Measurements from ENCODE around the gene TBC1D22A.

The TBC1D22A gene

DNA sequence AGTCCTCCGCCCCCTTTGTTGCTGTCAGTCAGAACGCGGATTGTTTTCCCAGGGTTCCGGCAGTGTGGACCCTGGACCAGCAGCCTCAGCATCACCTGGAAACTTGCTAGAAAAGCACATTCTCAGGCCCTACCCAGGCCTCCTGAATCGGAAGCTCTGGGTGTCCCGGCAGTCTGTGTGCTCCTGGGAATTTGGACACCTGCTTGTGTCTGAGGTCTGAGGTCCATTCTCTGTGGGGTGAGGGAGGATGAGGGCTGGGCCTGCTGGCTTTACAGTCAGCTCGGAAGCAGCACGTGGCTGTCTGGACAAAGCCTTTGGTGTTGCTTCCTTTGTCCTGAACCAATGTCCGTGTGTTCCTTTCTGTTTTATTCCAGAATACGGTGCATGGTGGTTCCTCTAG is 299.7 kb downstream of the TBC1D22A start:
- Histone ChIP-seq H3K27ac (ENCODE audit: low read length) (no peak overlapping the region), H3K4me3 (ENCODE audit: low read length) (no peak overlapping the region), H4K20me1 (ENCODE audit: insufficient read depth, low read length) (no peaks in the 10 kb centered on the region), H3K9me3 (replicated peaks; ENCODE audit: insufficient read depth, low read length) (no peaks in the 10 kb centered on the region), H3K9ac (ENCODE audit: low read length) (no peak overlapping the region), H3K79me2 (ENCODE audit: low read length) (no peaks in the 10 kb centered on the region), H3K4me1 (ENCODE audit: low read length) (no peaks in the 10 kb centered on the region), H3K27me3 (replicated peaks; ENCODE audit: insufficient read depth, low read length) (no peaks in the 10 kb centered on the region), H3K9me2 (replicated peaks; ENCODE audit: insufficient read depth, low read length) (no peaks in the 10 kb centered on the region), H3K4me2 (ENCODE audit: low read depth, low read length) (no peak overlapping the region), H2AFZ (ENCODE audit: low read length) (no peak overlapping the region), H3F3A (ENCODE audit: insufficient read depth, low read length) (no peaks in the 10 kb centered on the region), H3K36me3 (replicated peaks; ENCODE audit: insufficient read depth, low read length) (no peaks in the 10 kb centered on the region)
- TF ChIP-seq, protein P1, sequence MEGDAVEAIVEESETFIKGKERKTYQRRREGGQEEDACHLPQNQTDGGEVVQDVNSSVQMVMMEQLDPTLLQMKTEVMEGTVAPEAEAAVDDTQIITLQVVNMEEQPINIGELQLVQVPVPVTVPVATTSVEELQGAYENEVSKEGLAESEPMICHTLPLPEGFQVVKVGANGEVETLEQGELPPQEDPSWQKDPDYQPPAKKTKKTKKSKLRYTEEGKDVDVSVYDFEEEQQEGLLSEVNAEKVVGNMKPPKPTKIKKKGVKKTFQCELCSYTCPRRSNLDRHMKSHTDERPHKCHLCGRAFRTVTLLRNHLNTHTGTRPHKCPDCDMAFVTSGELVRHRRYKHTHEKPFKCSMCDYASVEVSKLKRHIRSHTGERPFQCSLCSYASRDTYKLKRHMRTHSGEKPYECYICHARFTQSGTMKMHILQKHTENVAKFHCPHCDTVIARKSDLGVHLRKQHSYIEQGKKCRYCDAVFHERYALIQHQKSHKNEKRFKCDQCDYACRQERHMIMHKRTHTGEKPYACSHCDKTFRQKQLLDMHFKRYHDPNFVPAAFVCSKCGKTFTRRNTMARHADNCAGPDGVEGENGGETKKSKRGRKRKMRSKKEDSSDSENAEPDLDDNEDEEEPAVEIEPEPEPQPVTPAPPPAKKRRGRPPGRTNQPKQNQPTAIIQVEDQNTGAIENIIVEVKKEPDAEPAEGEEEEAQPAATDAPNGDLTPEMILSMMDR (IDR thresholded peaks at IDR 0.05; ENCODE audit: low read length), result no peak
- TF ChIP-seq EZH2 (optimal IDR thresholded peaks at IDR 0.05; ENCODE audit: low read depth, low read length), result no peak
- TF ChIP-seq EZH2phosphoT487 (IDR thresholded peaks at IDR 0.05; ENCODE audit: low read length), result no peak
- no peak for DNase-seq

DNA sequence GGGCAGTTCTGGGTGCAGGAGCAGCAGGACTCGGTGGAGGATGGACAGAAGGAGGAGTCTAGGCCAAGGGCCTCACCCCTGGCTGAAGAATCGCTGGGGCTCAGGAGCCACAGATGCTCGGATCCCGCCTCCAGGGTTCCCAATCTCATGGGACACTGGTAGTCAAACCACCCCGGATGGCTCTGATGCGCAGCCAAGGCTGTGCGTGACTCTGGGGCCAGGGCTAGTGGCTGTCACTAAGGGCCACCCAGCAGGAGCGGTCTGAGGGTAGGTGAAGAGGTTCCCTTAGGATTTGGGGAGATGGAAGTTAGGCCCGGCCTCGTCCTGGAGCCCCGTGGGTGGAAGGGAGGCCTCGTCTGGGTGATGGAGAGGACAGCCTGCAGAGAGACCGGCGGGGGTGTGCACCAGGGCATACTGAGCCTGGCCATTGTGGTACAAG is 300.6 kb downstream of the TBC1D22A start:
- no peaks in the 10 kb centered on the region for H3K9me2 ChIP-seq (replicated peaks; ENCODE audit: insufficient read depth, low read length)
- no peak overlapping the region for H2AFZ ChIP-seq (ENCODE audit: low read length)
- no peak for DNase-seq
- H3K36me3 ChIP-seq (replicated peaks; ENCODE audit: insufficient read depth, low read length), result no peaks in the 10 kb centered on the region
- no peak overlapping the region for H3K4me2 ChIP-seq (ENCODE audit: low read depth, low read length)
- H3K27ac ChIP-seq (ENCODE audit: low read length), result no peak overlapping the region
- H3K4me1 ChIP-seq (ENCODE audit: low read length), result no peaks in the 10 kb centered on the region
- TF ChIP-seq EZH2phosphoT487 (IDR thresholded peaks at IDR 0.05; ENCODE audit: low read length) (no peak), EZH2 (optimal IDR thresholded peaks at IDR 0.05; ENCODE audit: low read depth, low read length) (no peak)
- TF ChIP-seq, protein P1 (IDR thresholded peaks at IDR 0.05; ENCODE audit: low read length), result no peak
- H3K27me3 ChIP-seq (replicated peaks; ENCODE audit: insufficient read depth, low read length), result no peaks in the 10 kb centered on the region
- no peaks in the 10 kb centered on the region for H3K79me2 ChIP-seq (ENCODE audit: low read length)
- H3F3A ChIP-seq (ENCODE audit: insufficient read depth, low read length), result no peaks in the 10 kb centered on the region
- no peak overlapping the region for H3K9ac ChIP-seq (ENCODE audit: low read length)
- no peaks in the 10 kb centered on the region for H3K9me3 ChIP-seq (replicated peaks; ENCODE audit: insufficient read depth, low read length)
- no peaks in the 10 kb centered on the region for H4K20me1 ChIP-seq (ENCODE audit: insufficient read depth, low read length)
- H3K4me3 ChIP-seq (ENCODE audit: low read length), result no peak overlapping the region

DNA sequence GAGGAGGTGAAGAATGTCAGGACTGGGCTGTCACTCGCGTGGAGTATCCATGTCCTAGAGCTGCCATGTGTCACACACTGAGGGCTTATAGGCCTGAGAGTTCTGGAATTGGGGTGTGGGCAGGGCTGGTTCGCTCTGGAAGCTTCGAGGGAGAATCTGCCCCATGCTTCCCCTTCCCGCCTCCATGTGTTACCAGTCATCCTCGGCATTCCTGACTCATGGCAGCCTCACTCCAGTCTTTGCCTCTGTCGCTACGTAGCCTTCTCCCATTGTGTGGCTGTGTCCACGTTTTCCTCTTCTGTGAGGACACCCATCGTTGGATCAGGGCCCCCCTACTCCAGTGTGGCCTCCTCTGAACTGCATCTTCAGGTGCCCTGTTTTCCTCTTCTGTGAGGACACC is 301.2 kb downstream of the TBC1D22A start:
- Histone ChIP-seq H3F3A (ENCODE audit: insufficient read depth, low read length) (no peaks in the 10 kb centered on the region), H3K9me3 (replicated peaks; ENCODE audit: insufficient read depth, low read length) (no peaks in the 10 kb centered on the region), H4K20me1 (ENCODE audit: insufficient read depth, low read length) (no peaks in the 10 kb centered on the region), H3K4me2 (ENCODE audit: low read depth, low read length) (no peak overlapping the region), H3K27me3 (replicated peaks; ENCODE audit: insufficient read depth, low read length) (no peaks in the 10 kb centered on the region), H2AFZ (ENCODE audit: low read length) (no peak overlapping the region), H3K9me2 (replicated peaks; ENCODE audit: insufficient read depth, low read length) (no peaks in the 10 kb centered on the region), H3K4me3 (ENCODE audit: low read length) (no peak overlapping the region), H3K4me1 (ENCODE audit: low read length) (no peaks in the 10 kb centered on the region), H3K27ac (ENCODE audit: low read length) (no peak overlapping the region), H3K36me3 (replicated peaks; ENCODE audit: insufficient read depth, low read length) (no peaks in the 10 kb centered on the region), H3K9ac (ENCODE audit: low read length) (no peak overlapping the region), H3K79me2 (ENCODE audit: low read length) (no peaks in the 10 kb centered on the region)
- TF ChIP-seq EZH2phosphoT487 (IDR thresholded peaks at IDR 0.05; ENCODE audit: low read length) (no peak), EZH2 (optimal IDR thresholded peaks at IDR 0.05; ENCODE audit: low read depth, low read length) (no peak)
- TF ChIP-seq, protein P1 (IDR thresholded peaks at IDR 0.05; ENCODE audit: low read length), result no peak
- no peak for DNase-seq
